K562 (cell line): Measurements from ENCODE around the gene ATP10B. TPM values are rescaled to one million over a fixed set of nuclear protein-coding genes. Genes with fewer than 3 reads are reported as not detected.

ENCODE experiments used
- ATAC-seq: fragments of 200-7000 bp; cut with Tn5 transposase; 3 replicates; pipeline ENCODE4 v1.9.1; 2020; ENCODE audit warnings: moderate library complexity
- BruUV-seq: library from RNA; stranded (reverse); fragments of 400-500 nt; replicated peaks from 2 replicates; lab custom pipeline; 2021; lab: Mats Ljungman, UMichigan
- CTCF ChIA-PET: fragments of 300-600 bp; formaldehyde crosslinking; extraction: SDS; loops from one replicate; lab custom pipeline; 2021; ENCODE audit warnings: low intra/inter-chr PET ratio; lab: Yijun Ruan, JAX
- POLR2A ChIA-PET: fragments of 300-600, 350-650 bp; sonication (Branson Sonifier 250); formaldehyde crosslinking; extraction: SDS; loops from one replicate; lab custom pipeline; 2021; ENCODE audit warnings: antibody characterized with exemption, inconsistent platforms; lab: Yijun Ruan, JAX
- DNase-seq, 4 experiments: peaks; one replicate each; pipeline versions ENCODE4 v3.0.0 to v3.0.0-alpha.2; 2011 to 2018; ENCODE audit warnings: low spot score in 3 of 4, mixed read lengths in 3 of 4; ENCODE audit errors: extremely low read depth in 1 of 4
- FAIRE-seq: peaks from 2 replicates; lab custom pipeline; 2011; peaks lifted over from hg19 to GRCh38; lab: Jason Lieb, UNC
- H2AFZ ChIP-seq: 2 replicates; pipeline ENCODE4 v1.6.0; 2011; ENCODE audit warnings: low read depth, low read length, control low read depth, inconsistent platforms
- H3K27ac ChIP-seq: fragments of 200-600 bp; 3 replicates; pipeline ENCODE4 v1.8.0; 2011; ENCODE audit warnings: low read depth, mild to moderate bottlenecking, control low read depth, inconsistent platforms, low read length, moderate library complexity, mixed read lengths; ENCODE audit errors: extremely low read depth
- H3K27me3 ChIP-seq, 2 experiments: fragments of 300-600 bp in 1 of 2; 2 replicates in 1 of 2; 3 replicates in 1 of 2; pipeline versions ENCODE4 v1.6.0 to v1.8.0; 2011; ENCODE audit warnings: inconsistent platforms in 2 of 2, low read length in 2 of 2, mild to moderate bottlenecking in 1 of 2, mixed read lengths in 1 of 2, moderate library complexity in 1 of 2; ENCODE audit not compliant: control insufficient read depth in 2 of 2, insufficient read depth in 2 of 2
- H3K36me3 ChIP-seq: fragments of 300-600 bp; 3 replicates; pipeline ENCODE4 v1.8.0; 2011; ENCODE audit warnings: mild to moderate bottlenecking, low read length, inconsistent platforms; ENCODE audit not compliant: control insufficient read depth, insufficient read depth
- H3K4me1 ChIP-seq, 2 experiments: fragments of 200-600 bp in 1 of 2; replicated peaks in 1 of 2; 2 replicates in 1 of 2; 3 replicates in 1 of 2; pipeline versions ENCODE4 v1.5.1 to v1.8.0; 2011; ENCODE audit warnings: inconsistent platforms in 2 of 2, low read length in 2 of 2, mild to moderate bottlenecking in 1 of 2, mixed read lengths in 1 of 2, moderate library complexity in 1 of 2; ENCODE audit not compliant: control insufficient read depth in 2 of 2, insufficient read depth in 2 of 2
- H3K4me2 ChIP-seq: 2 replicates; pipeline ENCODE4 v1.6.1; 2011; ENCODE audit warnings: low read length, control low read depth, inconsistent platforms, mixed read lengths; ENCODE audit not compliant: insufficient read depth
- H3K4me3 ChIP-seq: fragments of 200-600 bp; sonication (generic), shearing (Covaris generic); 2 replicates; pipeline ENCODE4 v1.5.1; 2016; ENCODE audit warnings: control low read depth, inconsistent platforms
- H3K79me2 ChIP-seq: fragments of 200-600 bp; 3 replicates; pipeline ENCODE4 v1.8.0; 2011; ENCODE audit warnings: low read length, inconsistent platforms; ENCODE audit not compliant: control insufficient read depth, insufficient read depth
- H3K9ac ChIP-seq, 2 experiments: 2 replicates each; pipeline versions ENCODE4 v1.6.0 to v1.6.1; 2011; ENCODE audit warnings: low read depth in 2 of 2, low read length in 2 of 2, control low read depth in 1 of 2, inconsistent platforms in 1 of 2, mild to moderate bottlenecking in 1 of 2, mixed read lengths in 1 of 2; ENCODE audit not compliant: insufficient read depth in 1 of 2
- H3K9me1 ChIP-seq: one replicate; pipeline ENCODE4 v1.6.0; 2011; ENCODE audit warnings: inconsistent platforms, mild to moderate bottlenecking, low read length, moderate library complexity; ENCODE audit not compliant: control insufficient read depth, insufficient read depth
- H3K9me3 ChIP-seq: replicated peaks from 2 replicates; pipeline ENCODE4 v1.5.1; 2011; ENCODE audit warnings: low read depth, low read length, inconsistent platforms; ENCODE audit not compliant: control insufficient read depth, insufficient read depth
- H4K20me1 ChIP-seq: replicated peaks from 2 replicates; pipeline ENCODE4 v1.6.1; 2011; ENCODE audit warnings: low read length, inconsistent platforms, mixed read lengths; ENCODE audit not compliant: control insufficient read depth, insufficient read depth
- BCLAF1 ChIP-seq, 2 experiments: fragments of 450-650 bp in 1 of 2; IDR thresholded peaks; 2 replicates each; pipeline ENCODE4 v1.6.1; 2011 to 2017; ENCODE audit warnings: low read depth in 2 of 2, antibody characterized with exemption in 1 of 2, borderline replicate concordance in 1 of 2, low read length in 1 of 2, mild to moderate bottlenecking in 1 of 2, mixed read lengths in 1 of 2; ENCODE audit not compliant: control insufficient read depth in 1 of 2
- BMI1 ChIP-seq: fragments of 150-350 bp; IDR thresholded peaks from 2 replicates; pipeline ENCODE4 v1.6.1; 2014; ENCODE audit warnings: low read length
- DNMT1 ChIP-seq: fragments of 450-650 bp; IDR thresholded peaks from 2 replicates; pipeline ENCODE4 v1.6.1; 2016; ENCODE audit warnings: antibody characterized with exemption, mild to moderate bottlenecking
- FOXK1 ChIP-seq: sonication (generic); formaldehyde crosslinking; IDR thresholded peaks from 2 replicates; pipeline ENCODE4 v1.8.0; 2022; ENCODE audit warnings: missing genetic modification reagents, mild to moderate bottlenecking, borderline replicate concordance
- MCM3 ChIP-seq: fragments of 450-650 bp; IDR thresholded peaks from 2 replicates; pipeline ENCODE4 v1.6.1; 2016
- NCOA2 ChIP-seq, 2 experiments: fragments of 450-650 bp; IDR thresholded peaks; 2 replicates each; pipeline ENCODE4 v1.6.1; 2018; ENCODE audit warnings: mild to moderate bottlenecking in 2 of 2, moderate library complexity in 1 of 2; ENCODE audit not compliant: partially characterized antibody in 2 of 2
- NFIC ChIP-seq: fragments of 450-650 bp; IDR thresholded peaks from 2 replicates; pipeline ENCODE4 v1.6.1; 2017; ENCODE audit warnings: mild to moderate bottlenecking, inconsistent platforms
- PCBP2 ChIP-seq: fragments of 200-400 bp; formaldehyde crosslinking; IDR thresholded peaks from 2 replicates; pipeline ENCODE4 v1.6.1; 2018; ENCODE audit warnings: low read length, low read depth, mild to moderate bottlenecking, moderate library complexity; ENCODE audit not compliant: poor library complexity, severe bottlenecking
- RFX7 ChIP-seq: fragments of 250-450 bp; sonication (Bioruptor Pico); IDR thresholded peaks from 2 replicates; pipeline ENCODE4 v1.5.1; 2021; ENCODE audit warnings: mild to moderate bottlenecking
- SMAD3 ChIP-seq: fragments of 450-650 bp; formaldehyde crosslinking; conservative IDR thresholded peaks from 2 replicates; pipeline ENCODE4 v1.4.0; 2020; ENCODE audit warnings: mild to moderate bottlenecking
- TBL1XR1 ChIP-seq, 2 experiments: IDR thresholded peaks; 2 replicates each; pipeline ENCODE4 v1.6.1; 2012; ENCODE audit warnings: improper control_type of control experiment in 2 of 2, low read length in 2 of 2, mild to moderate bottlenecking in 1 of 2
- ZNF143 ChIP-seq: sonication (generic); formaldehyde crosslinking; IDR thresholded peaks from 2 replicates; pipeline ENCODE4 v1.9.0; 2022; ENCODE audit warnings: mild to moderate bottlenecking, missing genetic modification reagents
- ZNF316 ChIP-seq: fragments of 450-650 bp; IDR thresholded peaks from 2 replicates; pipeline ENCODE4 v1.6.1; 2016
- WGBS: fragments of 100-300 bp; shearing (Covaris generic); methylation state at CpG from one replicate; pipeline ENCODE4 v1.1.6; 2016; ENCODE audit warnings: low coverage, mixed read lengths; ENCODE audit not compliant: insufficient coverage; ENCODE audit errors: missing lambda C conversion rate; 5-methylcytosine and 5-hydroxymethylcytosine counted together
- in situ Hi-C: fragments of 300-500 bp; cut with MboI; formaldehyde crosslinking; loops from 4 replicates; pipeline ENCODE4 v1.15.0; 2018; ENCODE audit warnings: inconsistent platforms, mixed read lengths
- intact Hi-C: fragments of 100-400 bp; cut with micrococcal nuclease; formaldehyde crosslinking; loops from 2 replicates; pipeline ENCODE4 v1.14.2; 2022
- polyA plus RNA-seq, 8 experiments: library from polyadenylated mRNA; depleted of rRNA in 4 of 8; stranded (reverse) in 5 of 8; unstranded in 3 of 8; fragments of >200 nt; fragmentation: Nextera tagmentation in 2 of 8; fragmentation: Illumina TruSeq in 1 of 8; extraction: Ambion mirVana in 2 of 8; extraction: Trizol in 1 of 8; gene quantifications; 2 replicates each; pipeline versions ENCODE4 v1.2.1 to v1.2.3, GENCODE V29; 2011 to 2014; ENCODE audit warnings: inconsistent platforms in 1 of 8, missing spikeins in 1 of 8
- total RNA-seq, 7 experiments: library from RNA; depleted of rRNA in 6 of 7; stranded (reverse); fragments of >200 nt in 6 of 7; fragmentation: Illumina TruSeq in 2 of 7; extraction: Trizol in 2 of 7; gene quantifications; 2 replicates each; pipeline versions ENCODE4 v1.2.1 to v1.2.3, GENCODE V29; 2011 to 2021; ENCODE audit warnings: low replicate concordance in 1 of 7
- TF ChIP-seq, protein P1 (sequence below): fragments of 250-450 bp; sonication (Bioruptor Pico); IDR thresholded peaks from 2 replicates; pipeline ENCODE4 v1.5.0; 2020; ENCODE audit warnings: mild to moderate bottlenecking, borderline replicate concordance
- TF ChIP-seq, protein P2 (sequence below): sonication (generic); formaldehyde crosslinking; IDR thresholded peaks from 2 replicates; pipeline ENCODE4 v1.8.1; 2022; ENCODE audit warnings: missing genetic modification reagents

The ATP10B gene
- total and polyA plus RNA-seq, 9 of the 15 experiments (the other 6 are each of a cell fraction or from before 2014, with no cell fraction given): 0.04 TPM; not detected in 8

DNA sequence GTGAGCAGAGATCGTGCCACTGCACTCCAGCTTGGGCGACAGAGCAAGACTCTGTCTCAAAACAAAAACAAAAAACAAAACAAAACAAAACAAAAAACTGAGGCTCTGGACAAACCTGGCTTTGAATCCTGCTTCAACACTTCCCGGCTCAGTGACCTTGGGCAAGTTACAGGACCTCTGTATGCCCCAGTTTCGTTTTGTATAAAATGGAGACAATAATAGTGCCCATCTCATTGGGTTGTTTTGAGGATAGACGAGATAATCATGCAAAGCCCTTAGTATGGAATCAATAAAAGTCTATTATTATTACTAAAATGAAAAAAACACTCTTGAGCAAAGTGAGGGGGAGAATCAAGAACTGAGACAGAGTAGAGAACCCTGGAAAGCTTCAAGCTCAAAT is 184.9 kb downstream of the ATP10B start (continued):
- no peak for TF ChIP-seq BCLAF1 (IDR thresholded peaks at IDR 0.05; ENCODE audit: borderline replicate concordance in 1 of 2, control insufficient read depth in 1 of 2, low read depth in 2 of 2, low read length in 1 of 2)

DNA sequence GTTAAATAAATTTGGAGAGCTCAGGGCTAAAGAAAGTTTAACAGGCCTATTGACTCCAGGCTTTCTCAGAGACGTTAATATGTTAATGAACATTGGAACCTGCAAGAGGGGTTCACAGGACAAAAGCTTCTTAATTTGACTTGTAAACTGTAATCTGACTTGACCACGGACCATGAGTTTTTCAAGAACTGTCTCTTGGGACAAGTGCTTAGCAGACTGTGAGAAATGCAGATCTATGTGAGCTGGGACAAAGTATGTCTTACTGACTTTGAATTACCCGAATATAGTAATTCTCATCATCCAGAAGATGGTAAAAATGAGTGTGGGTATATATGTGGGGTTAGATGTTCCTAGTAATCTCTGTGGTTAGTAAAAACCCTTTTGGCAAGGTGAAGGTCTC is 186.6 kb downstream of the ATP10B start:
- in situ Hi-C loops: no loop called here
- POLR2A ChIA-PET: no interaction called here
- WGBS: 6% methylated on average over 3 of the region's 3 CpGs
- Histone ChIP-seq H3K4me2 (no peak overlapping the region), H3K9me3 (no peaks in the 10 kb centered on the region; the same call in 1 of the 2 replicates), H3K79me2 (no peaks in the 10 kb centered on the region), H3K36me3 (no peaks in the 10 kb centered on the region), H3K27ac (no peak overlapping the region), H3K9me1 (no peaks in the 10 kb centered on the region), H4K20me1 (no peaks in the 10 kb centered on the region), H3K9ac (no peak overlapping the region), H3K27me3 (no peaks in the 10 kb centered on the region), H3K4me3 (no peak overlapping the region), H3K4me1 (no peaks in the 10 kb centered on the region), H2AFZ (no peak overlapping the region)
- FAIRE-seq (no peak), ATAC-seq (no peak), DNase-seq (no peak)
- BruUV-seq: no TSS peak
- intact Hi-C loops: no loop called here
- CTCF ChIA-PET: no interaction called here
- TF ChIP-seq NCOA2 (IDR thresholded peaks at IDR 0.05; ENCODE audit: partially characterized antibody in 2 of 2) (no peak), RFX7 (CRISPR knock-in tag) (no peak), ZNF316 (no peak), NFIC (no peak), TBL1XR1 (IDR thresholded peaks at IDR 0.05; ENCODE audit: low read length in 2 of 2) (no peak), DNMT1 (no peak), MCM3 (no peak), FOXK1 (CRISPR knock-in tag) (no peak), ZNF143 (CRISPR knock-in tag) (no peak), BMI1 (no peak), SMAD3 (CRISPR knock-in tag) (no peak), PCBP2 (no peak)
- TF ChIP-seq, protein P1, sequence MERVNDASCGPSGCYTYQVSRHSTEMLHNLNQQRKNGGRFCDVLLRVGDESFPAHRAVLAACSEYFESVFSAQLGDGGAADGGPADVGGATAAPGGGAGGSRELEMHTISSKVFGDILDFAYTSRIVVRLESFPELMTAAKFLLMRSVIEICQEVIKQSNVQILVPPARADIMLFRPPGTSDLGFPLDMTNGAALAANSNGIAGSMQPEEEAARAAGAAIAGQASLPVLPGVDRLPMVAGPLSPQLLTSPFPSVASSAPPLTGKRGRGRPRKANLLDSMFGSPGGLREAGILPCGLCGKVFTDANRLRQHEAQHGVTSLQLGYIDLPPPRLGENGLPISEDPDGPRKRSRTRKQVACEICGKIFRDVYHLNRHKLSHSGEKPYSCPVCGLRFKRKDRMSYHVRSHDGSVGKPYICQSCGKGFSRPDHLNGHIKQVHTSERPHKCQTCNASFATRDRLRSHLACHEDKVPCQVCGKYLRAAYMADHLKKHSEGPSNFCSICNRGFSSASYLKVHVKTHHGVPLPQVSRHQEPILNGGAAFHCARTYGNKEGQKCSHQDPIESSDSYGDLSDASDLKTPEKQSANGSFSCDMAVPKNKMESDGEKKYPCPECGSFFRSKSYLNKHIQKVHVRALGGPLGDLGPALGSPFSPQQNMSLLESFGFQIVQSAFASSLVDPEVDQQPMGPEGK: no peak
- TF ChIP-seq, protein P2, sequence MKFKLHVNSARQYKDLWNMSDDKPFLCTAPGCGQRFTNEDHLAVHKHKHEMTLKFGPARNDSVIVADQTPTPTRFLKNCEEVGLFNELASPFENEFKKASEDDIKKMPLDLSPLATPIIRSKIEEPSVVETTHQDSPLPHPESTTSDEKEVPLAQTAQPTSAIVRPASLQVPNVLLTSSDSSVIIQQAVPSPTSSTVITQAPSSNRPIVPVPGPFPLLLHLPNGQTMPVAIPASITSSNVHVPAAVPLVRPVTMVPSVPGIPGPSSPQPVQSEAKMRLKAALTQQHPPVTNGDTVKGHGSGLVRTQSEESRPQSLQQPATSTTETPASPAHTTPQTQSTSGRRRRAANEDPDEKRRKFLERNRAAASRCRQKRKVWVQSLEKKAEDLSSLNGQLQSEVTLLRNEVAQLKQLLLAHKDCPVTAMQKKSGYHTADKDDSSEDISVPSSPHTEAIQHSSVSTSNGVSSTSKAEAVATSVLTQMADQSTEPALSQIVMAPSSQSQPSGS (CRISPR knock-in tag): no peak
